Measurements from ENCODE around the gene GRM4. TPM values are rescaled to one million over a fixed set of nuclear protein-coding genes. Genes with fewer than 3 reads are reported as not detected.

Gene GRM4
- total and polyA plus RNA-seq, 9 of the 15 experiments (the other 6 are each of a cell fraction or from before 2014, with no cell fraction given) = 0.18 TPM; not detected in 8

GRCh38 chr6:34055223-34055933, 90.5 kb downstream of the GRM4 start (continued):
- TF ChIP-seq ZBTB7A (IDR thresholded peaks at IDR 0.05; ENCODE audit: borderline replicate concordance, control insufficient read depth, low read depth, low read length) (peak; percentile 83), RUNX1 (IDR thresholded peaks at IDR 0.05; ENCODE audit: low read depth) (no peak), RAD21 (CRISPR knock-in tag; conservative IDR thresholded peaks at IDR 0.05 in 1 of 2, IDR thresholded peaks at IDR 0.05 in 1 of 2) (peak; percentile 43 to 71), ZNF347 (CRISPR knock-in tag; IDR thresholded peaks at IDR 0.05; ENCODE audit: low read depth) (no peak), MAFK (IDR thresholded peaks at IDR 0.05; ENCODE audit: low read length) (no peak), FOXP4 (CRISPR knock-in tag; IDR thresholded peaks at IDR 0.05; ENCODE audit: borderline replicate concordance) (no peak), GMEB1 (CRISPR knock-in tag; IDR thresholded peaks at IDR 0.05) (no peak), ZNF408 (CRISPR knock-in tag; IDR thresholded peaks at IDR 0.05; ENCODE audit: low read depth) (no peak), RFX5 (IDR thresholded peaks at IDR 0.05; ENCODE audit: low read depth, low read length) (no peak), SREBF2 (CRISPR knock-in tag; IDR thresholded peaks at IDR 0.05) (no peak)
